DOHH2 (cell line): ENCODE data around the gene SMAP2.

Experiments
- CTCF ChIP-seq: fragments of 200-600 bp; sonication (generic); IDR thresholded peaks from one replicate; pipeline ENCODE4 v1.5.1; 2014; ENCODE audit warnings: antibody characterized with exemption, mild to moderate bottlenecking, low read depth, low read length; ENCODE audit not compliant: poor library complexity, severe bottlenecking
- EZH2phosphoT487 ChIP-seq: fragments of 200-600 bp; sonication (generic); IDR thresholded peaks from 2 replicates; pipeline ENCODE4 v1.6.1; 2017; ENCODE audit warnings: borderline replicate concordance, mild to moderate bottlenecking, antibody characterized with exemption, low read length, moderate library complexity, mixed read lengths

DNA sequence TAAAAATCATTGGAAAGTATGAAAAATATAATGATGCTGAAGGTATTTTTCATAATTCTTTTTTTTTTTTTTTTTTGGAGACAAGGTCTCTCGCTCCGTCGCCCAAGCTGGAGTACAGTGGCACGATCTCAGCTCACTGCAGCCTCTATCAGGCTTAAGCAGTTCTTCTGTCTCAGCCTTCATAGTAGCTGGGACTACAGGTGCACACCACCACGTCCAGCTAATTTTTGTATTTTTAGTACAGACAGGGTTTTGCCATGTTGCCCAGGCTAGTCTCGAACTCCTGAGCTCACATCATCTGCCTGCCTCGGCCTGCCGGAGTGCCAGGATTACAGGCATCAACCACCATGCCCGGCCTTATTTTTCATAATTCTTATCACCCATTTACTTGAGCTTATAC is 13.3 kb downstream of the SMAP2 start:
- TF ChIP-seq CTCF (no peak), EZH2phosphoT487 (no peak)
